GM20000 (cell line): ENCODE data around the gene UNC13D.

Source experiments
- DNase-seq: peaks from one replicate; pipeline ENCODE4 v3.0.0; 2012; ENCODE audit warnings: low spot score
- CTCF ChIP-seq: IDR thresholded peaks from 2 replicates; pipeline ENCODE4 v1.5.1; 2012; ENCODE audit warnings: mild to moderate bottlenecking, control low read depth; ENCODE audit errors: extremely low read depth, missing control alignments

The UNC13D gene

GRCh38 chr17:75826561-75827307 is 17.5 kb downstream of the UNC13D start:
- peak; percentile 25 for DNase-seq
- TF ChIP-seq CTCF = no peak

DNA sequence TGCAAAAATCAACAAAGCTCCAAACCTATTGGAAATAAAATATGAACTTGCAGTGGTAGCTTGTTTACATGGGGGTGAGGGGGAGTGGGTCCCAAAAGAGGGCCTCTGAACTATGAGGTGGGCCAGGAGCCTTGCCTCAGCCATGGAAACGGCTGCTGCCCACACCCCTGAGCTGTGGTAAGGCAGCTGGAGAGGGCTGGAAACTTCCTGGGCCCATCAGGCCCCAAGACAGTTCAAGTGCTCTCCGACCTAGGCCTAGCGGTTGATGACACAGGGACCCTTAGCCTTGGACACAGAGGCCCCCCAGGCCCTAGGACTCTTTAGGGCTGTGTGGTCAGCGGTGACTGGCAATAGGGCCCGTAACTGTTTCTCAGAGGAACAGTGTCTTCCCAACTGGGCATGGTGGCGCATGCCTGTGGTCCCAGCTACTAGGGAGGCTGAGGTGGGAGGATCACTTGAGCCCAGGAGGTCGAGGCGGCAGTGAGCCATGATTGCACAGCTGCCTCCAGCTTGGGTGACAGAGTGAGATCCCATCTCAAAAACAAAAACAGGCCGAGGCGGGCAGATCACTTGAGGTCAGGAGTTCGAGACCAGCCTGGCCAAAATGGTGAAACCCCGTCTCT is 18.3 kb downstream of the UNC13D start:
- DNase-seq = no peak
- TF ChIP-seq CTCF = no peak

GRCh38 chr17:75825149-75825552 is 19.1 kb downstream of the UNC13D start:
- no peak for DNase-seq
- no peak for TF ChIP-seq CTCF

GRCh38 chr17:75824666-75825065 is 19.5 kb downstream of the UNC13D start:
- DNase-seq = no peak
- no peak for TF ChIP-seq CTCF

DNA sequence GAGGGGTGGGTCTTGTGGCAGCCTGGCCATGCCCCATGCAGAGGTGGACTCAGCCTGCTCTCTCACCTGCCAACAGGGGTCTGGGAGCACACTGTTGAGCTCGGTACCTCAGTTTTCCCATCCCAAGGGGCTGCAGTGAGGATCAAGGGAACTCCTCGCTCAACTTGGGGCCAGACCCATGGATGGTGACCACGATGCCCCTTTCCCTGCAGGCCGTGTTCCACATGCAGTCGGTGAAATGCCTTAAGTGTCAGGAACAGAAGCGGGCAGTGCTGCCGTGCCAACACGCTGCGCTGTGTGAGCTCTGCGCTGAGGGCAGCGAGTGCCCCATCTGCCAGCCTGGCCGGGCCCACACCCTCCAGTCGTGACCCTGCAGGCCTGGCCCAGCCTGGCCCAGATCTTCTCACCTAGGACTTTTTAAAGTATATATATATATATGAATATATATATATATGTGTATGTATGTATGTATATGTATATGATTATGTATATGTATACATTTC is 20.1 kb downstream of the UNC13D start:
- no peak for DNase-seq
- no peak for TF ChIP-seq CTCF

GRCh38 chr17:75823257-75824041 is 20.8 kb downstream of the UNC13D start:
- TF ChIP-seq CTCF = no peak
- DNase-seq = no peak

DNA sequence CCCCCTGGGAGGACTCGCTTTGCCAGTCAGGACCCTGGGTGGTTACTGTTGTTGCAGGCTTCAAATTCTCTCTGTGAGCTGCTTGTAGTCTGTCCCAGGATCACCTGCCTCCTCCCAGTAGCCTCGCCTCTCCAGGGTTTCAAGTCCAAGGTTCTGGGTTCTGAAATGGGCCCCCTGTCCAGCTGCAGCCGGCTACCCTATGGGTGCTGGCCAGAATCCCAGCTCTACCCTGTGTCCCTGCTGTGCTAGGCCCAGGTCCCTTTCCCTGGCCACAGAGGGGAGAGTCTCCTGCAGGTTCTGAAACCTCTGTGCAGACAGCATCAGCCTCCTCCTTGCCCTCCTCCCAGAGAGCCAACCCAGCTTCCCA is 21.4 kb downstream of the UNC13D start:
- peak; percentile 32 for DNase-seq
- no peak for TF ChIP-seq CTCF
